ENCODE results near the gene C15orf61. TPM values are rescaled to one million over a fixed set of nuclear protein-coding genes. Genes with fewer than 3 reads are reported as not detected.

The C15orf61 gene
- total and polyA plus RNA-seq, 4 donors, result 2.1 to 5.8 (median 4.1) TPM

- Histone ChIP-seq H3K27me3 (ENCODE audit: control insufficient read depth in 3 of 3, insufficient read depth in 3 of 3, low read length in 2 of 3) (no peaks in the 10 kb centered on the region), H3K9me3 (ENCODE audit: control insufficient read depth in 4 of 4, insufficient read depth in 3 of 4, low read length in 3 of 4) (no peaks in the 10 kb centered on the region), H3K27ac (ENCODE audit: low read depth in 1 of 2, low read length in 1 of 2) (no peak overlapping the region), H3K4me3 (no peak overlapping the region), H3K9ac (ENCODE audit: insufficient read depth in 1 of 2, low read length in 2 of 2) (no peak overlapping the region), H3K36me3 (ENCODE audit: control insufficient read depth in 4 of 4, insufficient read depth in 4 of 4, low read length in 4 of 4) (peaks cover 0 to 1% (median 0%) of the 10 kb centered on the region in 4 donors), H3K4me1 (ENCODE audit: control insufficient read depth in 5 of 5, insufficient read depth in 5 of 5, low read length in 5 of 5) (peaks cover 0 to 13% (median 0%) of the 10 kb centered on the region in 5 donors)
- no peak for TF ChIP-seq CTCF (IDR thresholded peaks at IDR 0.05; ENCODE audit: control extremely low read depth, extremely low read depth)
- no peak for DNase-seq
- 86 to 92% methylated on average over 5 of the region's 5 CpGs for WGBS, 2 donors
- ATAC-seq (ENCODE audit: insufficient read depth, low FRiP score), result no peak
Measured at GRCh38 chr15:67571648-67572415, 50.9 kb downstream of the C15orf61 start.

- WGBS, 2 donors, result 57 to 75% methylated on average over 3 of the region's 3 CpGs
- no peak overlapping the region for H3K4me3 ChIP-seq
- TF ChIP-seq CTCF (IDR thresholded peaks at IDR 0.05; ENCODE audit: control extremely low read depth, extremely low read depth), result no peak
- peaks cover 0 to 1% (median 0%) of the 10 kb centered on the region in 4 donors for H3K36me3 ChIP-seq (ENCODE audit: control insufficient read depth in 4 of 4, insufficient read depth in 4 of 4, low read length in 4 of 4)
- no peak for ATAC-seq (ENCODE audit: insufficient read depth, low FRiP score)
- no peaks in the 10 kb centered on the region for H3K27me3 ChIP-seq (ENCODE audit: control insufficient read depth in 3 of 3, insufficient read depth in 3 of 3, low read length in 2 of 3)
- H3K9me3 ChIP-seq (ENCODE audit: control insufficient read depth in 4 of 4, insufficient read depth in 3 of 4, low read length in 3 of 4), result no peaks in the 10 kb centered on the region
- peaks cover 0 to 13% (median 0%) of the 10 kb centered on the region in 5 donors for H3K4me1 ChIP-seq (ENCODE audit: control insufficient read depth in 5 of 5, insufficient read depth in 5 of 5, low read length in 5 of 5)
- DNase-seq, result no peak
- H3K27ac ChIP-seq (ENCODE audit: low read depth in 1 of 2, low read length in 1 of 2), result no peak overlapping the region
- no peak overlapping the region for H3K9ac ChIP-seq (ENCODE audit: insufficient read depth in 1 of 2, low read length in 2 of 2)
Measured at GRCh38 chr15:67573194-67573593, 52.3 kb downstream of the C15orf61 start.

GRCh38 chr15:67575039-67575502, 54.1 kb downstream of the C15orf61 start:
- no peak overlapping the region for H3K27ac ChIP-seq (ENCODE audit: low read depth in 1 of 2, low read length in 1 of 2)

More at GRCh38 chr15:67575039-67575502, 54.1 kb downstream of the C15orf61 start:
- Histone ChIP-seq H3K27me3 (ENCODE audit: control insufficient read depth in 3 of 3, insufficient read depth in 3 of 3, low read length in 2 of 3) (no peaks in the 10 kb centered on the region), H3K4me3 (no peak overlapping the region), H3K36me3 (ENCODE audit: control insufficient read depth in 4 of 4, insufficient read depth in 4 of 4, low read length in 4 of 4) (no peaks in the 10 kb centered on the region), H3K4me1 (ENCODE audit: control insufficient read depth in 5 of 5, insufficient read depth in 5 of 5, low read length in 5 of 5) (peaks cover 0 to 10% (median 0%) of the 10 kb centered on the region in 5 donors), H3K9me3 (ENCODE audit: control insufficient read depth in 4 of 4, insufficient read depth in 3 of 4, low read length in 3 of 4) (no peaks in the 10 kb centered on the region), H3K9ac (ENCODE audit: insufficient read depth in 1 of 2, low read length in 2 of 2) (no peak overlapping the region)
- ATAC-seq (ENCODE audit: insufficient read depth, low FRiP score) (no peak), DNase-seq (no peak)
- whole genome bisulfite sequencing, 2 donors, result 43 to 54% methylated on average over 4 of the region's 4 CpGs
- TF ChIP-seq CTCF (IDR thresholded peaks at IDR 0.05; ENCODE audit: control extremely low read depth, extremely low read depth), result no peak
